KMS-11 (cell line): ENCODE measurements around the gene SERPINH1.

Experiments
- H2AFZ ChIP-seq: fragments of 200-600 bp; sonication (generic); 2 replicates; pipeline ENCODE4 v1.6.1; 2016; ENCODE audit warnings: antibody characterized with exemption, mixed run types, low read depth
- H3K27ac ChIP-seq: fragments of 200-600 bp; sonication (generic); 2 replicates; pipeline ENCODE4 v1.6.1; 2016; ENCODE audit warnings: mild to moderate bottlenecking, mixed run types
- H3K27me3 ChIP-seq: fragments of 200-600 bp; sonication (generic); 2 replicates; pipeline ENCODE4 v1.6.1; 2017; ENCODE audit warnings: mild to moderate bottlenecking, low read depth, mixed run types, moderate library complexity; ENCODE audit not compliant: insufficient read depth
- H3K36me3 ChIP-seq: fragments of 200-600 bp; sonication (generic); 2 replicates; pipeline ENCODE4 v1.6.1; 2017; ENCODE audit warnings: mild to moderate bottlenecking, mixed run types; ENCODE audit not compliant: insufficient read depth
- H3K4me1 ChIP-seq: fragments of 200-600 bp; sonication (generic); 2 replicates; pipeline ENCODE4 v1.6.1; 2016; ENCODE audit warnings: mild to moderate bottlenecking, low read depth, mixed run types; ENCODE audit not compliant: poor library complexity, severe bottlenecking
- H3K4me2 ChIP-seq: fragments of 200-600 bp; sonication (generic); 2 replicates; pipeline ENCODE4 v1.7.0; 2016; ENCODE audit warnings: mild to moderate bottlenecking, mixed run types
- H3K4me3 ChIP-seq: fragments of 200-600 bp; sonication (generic); IDR thresholded peaks from 2 replicates; pipeline ENCODE4 v1.6.1; 2017; ENCODE audit warnings: low read depth, low read length, mixed read lengths; ENCODE audit not compliant: insufficient read depth
- H3K79me2 ChIP-seq: fragments of 200-600 bp; sonication (generic); 2 replicates; pipeline ENCODE4 v1.6.1; 2016; ENCODE audit warnings: low read depth, mixed run types; ENCODE audit not compliant: insufficient read depth
- H3K9ac ChIP-seq: fragments of 200-600 bp; sonication (generic); 2 replicates; pipeline ENCODE4 v1.6.1; 2016; ENCODE audit warnings: mild to moderate bottlenecking, mixed run types
- H4K20me1 ChIP-seq: fragments of 200-600 bp; sonication (generic); 2 replicates; pipeline ENCODE4 v1.6.1; 2016; ENCODE audit warnings: mild to moderate bottlenecking, mixed run types; ENCODE audit not compliant: insufficient read depth
- CTCF ChIP-seq: fragments of 200-600 bp; sonication (generic); conservative IDR thresholded peaks from 2 replicates; pipeline ENCODE4 v1.6.1; 2017; ENCODE audit warnings: low read depth, mild to moderate bottlenecking, antibody characterized with exemption, low read length, moderate library complexity, mixed read lengths

SERPINH1 gene

GRCh38 chr11:75567971-75568370, 5.9 kb downstream of the SERPINH1 start:
- no peak overlapping the region for H2AFZ ChIP-seq
- H3K4me3 ChIP-seq = no peak overlapping the region
- H3K27ac ChIP-seq = no peak overlapping the region
- H3K4me2 ChIP-seq = no peak overlapping the region
- H3K36me3 ChIP-seq = no peaks in the 10 kb centered on the region
- no peaks in the 10 kb centered on the region for H4K20me1 ChIP-seq
- H3K79me2 ChIP-seq = peaks cover 3% of the 10 kb centered on the region
- peaks cover 7% of the 10 kb centered on the region for H3K4me1 ChIP-seq
- H3K27me3 ChIP-seq = no peaks in the 10 kb centered on the region
- H3K9ac ChIP-seq = no peak overlapping the region
- no peak for TF ChIP-seq CTCF

GRCh38 chr11:75568616-75569219, 6.7 kb downstream of the SERPINH1 start:
- Histone ChIP-seq H3K79me2 (no peaks in the 10 kb centered on the region; the same call in 1 of the 2 replicates), H2AFZ (no peak overlapping the region), H3K4me2 (no peak overlapping the region), H3K27ac (no peak overlapping the region), H3K4me3 (no peak overlapping the region), H3K9ac (no peak overlapping the region), H4K20me1 (no peaks in the 10 kb centered on the region), H3K36me3 (no peaks in the 10 kb centered on the region), H3K27me3 (no peaks in the 10 kb centered on the region), H3K4me1 (no peaks in the 10 kb centered on the region)
- TF ChIP-seq CTCF = no peak

GRCh38 chr11:75570559-75571139, 8.6 kb downstream of the SERPINH1 start:
- Histone ChIP-seq H3K9ac (no peak overlapping the region), H3K27me3 (no peaks in the 10 kb centered on the region), H3K36me3 (no peaks in the 10 kb centered on the region), H3K4me2 (no peak overlapping the region), H3K27ac (no peak overlapping the region), H3K4me1 (no peaks in the 10 kb centered on the region), H4K20me1 (no peaks in the 10 kb centered on the region), H3K79me2 (no peaks in the 10 kb centered on the region), H3K4me3 (no peak overlapping the region), H2AFZ (no peak overlapping the region)
- no peak for TF ChIP-seq CTCF

- Histone ChIP-seq H3K9ac (no peak overlapping the region), H4K20me1 (no peaks in the 10 kb centered on the region), H3K79me2 (no peaks in the 10 kb centered on the region), H3K36me3 (no peaks in the 10 kb centered on the region), H3K4me1 (no peaks in the 10 kb centered on the region), H3K27me3 (no peaks in the 10 kb centered on the region), H3K4me2 (no peak overlapping the region), H3K4me3 (no peak overlapping the region), H2AFZ (no peak overlapping the region), H3K27ac (no peak overlapping the region)
- TF ChIP-seq CTCF = no peak
Observed at GRCh38 chr11:75571625-75572024, 9.6 kb downstream of the SERPINH1 start.
